H9 (cell line): ENCODE results near the gene ODAD4. TPM values are rescaled to one million over a fixed set of nuclear protein-coding genes. Genes with fewer than 3 reads are reported as not detected.

Experiments
- DNase-seq: peaks from one replicate; pipeline ENCODE4 v3.0.0-alpha.2; 2017
- H2AFZ ChIP-seq: one replicate; pipeline ENCODE4 v1.6.1; 2013; ENCODE audit warnings: mild to moderate bottlenecking, low read length, control low read depth, moderate library complexity
- H2AK5ac ChIP-seq: 2 replicates; pipeline ENCODE4 v1.6.1; 2013; ENCODE audit warnings: low read length, control low read depth, mixed read lengths; ENCODE audit not compliant: insufficient read length
- H2BK120ac ChIP-seq: one replicate; pipeline ENCODE4 v1.6.1; 2013; ENCODE audit warnings: low read depth, mild to moderate bottlenecking, low read length, control low read depth, inconsistent platforms; ENCODE audit not compliant: poor library complexity, severe bottlenecking
- H2BK12ac ChIP-seq: 2 replicates; pipeline ENCODE4 v1.6.1; 2013; ENCODE audit warnings: low read length, control low read depth, mixed read lengths, low read depth; ENCODE audit not compliant: insufficient read length
- H2BK15ac ChIP-seq: 2 replicates; pipeline ENCODE4 v1.6.1; 2013; ENCODE audit warnings: low read depth, low read length, control low read depth
- H2BK20ac ChIP-seq: one replicate; pipeline ENCODE4 v1.6.1; 2013; ENCODE audit warnings: low read depth, mild to moderate bottlenecking, low read length, control low read depth, inconsistent platforms; ENCODE audit not compliant: poor library complexity, severe bottlenecking
- H2BK5ac ChIP-seq: 2 replicates; pipeline ENCODE4 v1.6.1; 2013; ENCODE audit warnings: low read length, control low read depth, mixed read lengths; ENCODE audit not compliant: insufficient read length
- H3K14ac ChIP-seq: 2 replicates; pipeline ENCODE4 v1.6.1; 2013; ENCODE audit warnings: low read length, control low read depth; ENCODE audit not compliant: insufficient read depth
- H3K18ac ChIP-seq: 2 replicates; pipeline ENCODE4 v1.6.1; 2013; ENCODE audit warnings: low read depth, mild to moderate bottlenecking, mixed read lengths, low read length, control low read depth; ENCODE audit not compliant: insufficient read length
- H3K23ac ChIP-seq: 2 replicates; pipeline ENCODE4 v1.6.1; 2013; ENCODE audit warnings: low read length, control low read depth, mixed read lengths, low read depth; ENCODE audit not compliant: insufficient read length
- H3K23me2 ChIP-seq: 2 replicates; pipeline ENCODE4 v1.6.1; 2013; ENCODE audit warnings: low read depth, mild to moderate bottlenecking, mixed read lengths, low read length, control low read depth; ENCODE audit not compliant: insufficient read length, poor library complexity, severe bottlenecking
- H3K27ac ChIP-seq: 2 replicates; pipeline ENCODE4 v1.5.1; 2013; ENCODE audit warnings: low read length, control low read depth, mixed read lengths, low read depth; ENCODE audit not compliant: insufficient read length
- H3K27me3 ChIP-seq: 2 replicates; pipeline ENCODE4 v1.6.1; 2013; ENCODE audit warnings: low read length, control low read depth, inconsistent platforms; ENCODE audit not compliant: insufficient read depth
- H3K4ac ChIP-seq: 2 replicates; pipeline ENCODE4 v1.6.1; 2013; ENCODE audit warnings: low read depth, mild to moderate bottlenecking, control low read depth, inconsistent platforms, low read length, moderate library complexity
- H3K4me1 ChIP-seq: 2 replicates; pipeline ENCODE4 v1.6.1; 2013; ENCODE audit warnings: low read length, control low read depth, inconsistent platforms; ENCODE audit not compliant: insufficient read depth
- H3K4me2 ChIP-seq: 2 replicates; pipeline ENCODE4 v1.6.1; 2013; ENCODE audit warnings: low read length, control low read depth, mixed read lengths; ENCODE audit not compliant: insufficient read length, insufficient read depth
- H3K56ac ChIP-seq: 2 replicates; pipeline ENCODE4 v1.6.1; 2013; ENCODE audit warnings: low read depth, mild to moderate bottlenecking, mixed read lengths, low read length, control low read depth; ENCODE audit not compliant: insufficient read length
- H3K79me1 ChIP-seq: 2 replicates; pipeline ENCODE4 v1.6.1; 2013; ENCODE audit warnings: low read depth, mild to moderate bottlenecking, moderate library complexity, low read length, control low read depth, inconsistent platforms; ENCODE audit not compliant: insufficient read depth, poor library complexity, severe bottlenecking
- H3K79me2 ChIP-seq: 2 replicates; pipeline ENCODE4 v1.6.1; 2013; ENCODE audit warnings: low read length, control low read depth, inconsistent platforms; ENCODE audit not compliant: insufficient read depth
- H3K9ac ChIP-seq: 2 replicates; pipeline ENCODE4 v1.6.1; 2013; ENCODE audit warnings: low read length, control low read depth, mixed read lengths; ENCODE audit not compliant: insufficient read length; ENCODE audit errors: extremely low read depth
- H3K9me3 ChIP-seq: one replicate; pipeline ENCODE4 v1.6.1; 2013; ENCODE audit warnings: low read depth, low read length, inconsistent platforms; ENCODE audit not compliant: control insufficient read depth
- H3T11ph ChIP-seq: one replicate; pipeline ENCODE4 v1.6.1; 2013; ENCODE audit warnings: mild to moderate bottlenecking, low read length, control low read depth, inconsistent platforms
- H4K20me1 ChIP-seq: one replicate; pipeline ENCODE4 v1.6.1; 2013; ENCODE audit not compliant: control insufficient read depth, insufficient read length, insufficient read depth
- H4K5ac ChIP-seq: 2 replicates; pipeline ENCODE4 v1.6.1; 2013; ENCODE audit warnings: low read depth, mild to moderate bottlenecking, mixed read lengths, low read length, control low read depth; ENCODE audit not compliant: insufficient read length
- H4K8ac ChIP-seq: replicated peaks from 2 replicates; pipeline ENCODE4 v1.6.1; 2013; ENCODE audit warnings: low read length, control low read depth, mixed read lengths, low read depth; ENCODE audit not compliant: insufficient read length
- H4K91ac ChIP-seq: 2 replicates; pipeline ENCODE4 v1.6.1; 2013; ENCODE audit warnings: low read depth, mild to moderate bottlenecking, moderate library complexity, mixed read lengths, low read length, control low read depth; ENCODE audit not compliant: insufficient read length
- H3K27ac Mint-ChIP-seq, 3 experiments: 2 replicates in 2 of 3; 3 replicates in 1 of 3; pipeline ENCODE4 v1.8.0; 2020 to 2021; ENCODE audit warnings: mixed read lengths in 3 of 3, mild to moderate bottlenecking in 1 of 3, moderate library complexity in 1 of 3
- H3K27me3 Mint-ChIP-seq: 2 replicates; pipeline ENCODE4 v1.8.0; 2021; ENCODE audit warnings: low read depth, mild to moderate bottlenecking, moderate library complexity, mixed read lengths
- H3K36me3 Mint-ChIP-seq, 3 experiments: 2 replicates in 2 of 3; 3 replicates in 1 of 3; pipeline ENCODE4 v1.8.0; 2020 to 2021; ENCODE audit warnings: low read depth in 3 of 3, mixed read lengths in 3 of 3; ENCODE audit not compliant: insufficient read depth in 1 of 3
- H3K4me1 Mint-ChIP-seq, 2 experiments: 2 replicates each; pipeline ENCODE4 v1.8.0; 2020; ENCODE audit warnings: mixed read lengths in 2 of 2
- H3K4me3 Mint-ChIP-seq, 2 experiments: 2 replicates in 1 of 2; 3 replicates in 1 of 2; pipeline ENCODE4 v1.8.0; 2020 to 2021; ENCODE audit warnings: mild to moderate bottlenecking in 2 of 2, mixed read lengths in 2 of 2, moderate library complexity in 1 of 2
- H3K9me3 Mint-ChIP-seq, 2 experiments: 2 replicates in 1 of 2; 3 replicates in 1 of 2; pipeline ENCODE4 v1.8.0; 2020; ENCODE audit warnings: mild to moderate bottlenecking in 2 of 2, mixed read lengths in 2 of 2, moderate library complexity in 1 of 2
- CTCF ChIP-seq: fragments of 200-600 bp; sonication (generic); conservative IDR thresholded peaks from 3 replicates; pipeline ENCODE4 v1.8.0; 2021; ENCODE audit warnings: antibody characterized with exemption, mild to moderate bottlenecking
- WGBS: extraction: QIAGEN DNeasy Blood & Tissue Kit; methylation state at CpG from one replicate; pipeline ENCODE4 v1.1.7; 2013; ENCODE audit warnings: missing lambda C conversion rate, low lambda C conversion rate, mixed read lengths; ENCODE audit not compliant: insufficient read length; ENCODE audit errors: extremely low coverage; 5-methylcytosine and 5-hydroxymethylcytosine counted together
- total RNA-seq: library from RNA; stranded (reverse); gene quantifications from 2 replicates; pipeline ENCODE4 v1.2.1, GENCODE V29; 2021

Gene ODAD4
- total RNA-seq, 1 experiment from 2014 or later: 2.1 TPM

DNA sequence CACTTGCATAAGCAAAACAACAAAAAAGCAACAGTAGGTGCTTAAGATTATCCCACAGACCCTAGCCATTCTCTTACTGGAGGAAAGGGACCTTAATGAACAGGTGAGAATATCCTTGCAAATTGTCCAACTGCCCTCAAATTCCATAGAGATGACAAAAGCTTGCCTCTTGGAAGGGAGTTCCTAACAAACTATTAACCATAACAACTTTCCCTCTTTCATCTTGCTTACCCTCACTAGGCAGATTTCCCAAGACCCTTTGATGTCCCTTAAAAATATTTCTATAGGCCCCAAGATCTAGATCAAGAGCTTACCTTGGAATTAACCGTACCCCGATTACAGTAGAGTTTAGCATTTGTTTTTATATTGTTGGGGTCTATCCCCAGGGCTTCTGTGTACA is 58.0 kb downstream of the ODAD4 start:
- no peak overlapping the region for H2BK15ac ChIP-seq
- H2AK5ac ChIP-seq: no peak overlapping the region
- H3K14ac ChIP-seq: no peak overlapping the region
- Mint-ChIP-seq H3K36me3 (peaks cover 53 to 99% (median 94%) of the 10 kb centered on the region in 3 experiments; a peak in 6 of 7 replicates), H3K27me3 (no peaks in the 10 kb centered on the region), H3K4me1 (no peaks in the 10 kb centered on the region), H3K9me3 (no peaks in the 10 kb centered on the region), H3K4me3 (no peak overlapping the region), H3K27ac (no peak overlapping the region)
- H3K4me1 ChIP-seq: no peaks in the 10 kb centered on the region
- no peak overlapping the region for H2BK12ac ChIP-seq
- H3K79me1 ChIP-seq: no peaks in the 10 kb centered on the region
- no peak overlapping the region for H4K91ac ChIP-seq
- TF ChIP-seq CTCF: no peak
- no peaks in the 10 kb centered on the region for H3K79me2 ChIP-seq
- H3K18ac ChIP-seq: no peak overlapping the region
- no peaks in the 10 kb centered on the region for H3K9me3 ChIP-seq
- no peak overlapping the region for H4K5ac ChIP-seq
- no peak overlapping the region for H4K8ac ChIP-seq
- H3K4ac ChIP-seq: no peak overlapping the region
- no peak overlapping the region for H3K23ac ChIP-seq
- no peaks in the 10 kb centered on the region for H3K27me3 ChIP-seq
- H2BK20ac ChIP-seq: no peak overlapping the region
- H2AFZ ChIP-seq: no peak overlapping the region
- H3K4me2 ChIP-seq: no peak overlapping the region
- H4K20me1 ChIP-seq: no peaks in the 10 kb centered on the region
- H3T11ph ChIP-seq: no peak overlapping the region
- no peak overlapping the region for H3K56ac ChIP-seq
- no peak overlapping the region for H3K9ac ChIP-seq
- no peaks in the 10 kb centered on the region for H3K23me2 ChIP-seq
- no CpG with 5 or more reads among the region's 2 CpGs for WGBS
- no peak for DNase-seq
- H2BK120ac ChIP-seq: no peak overlapping the region
- no peak overlapping the region for H3K27ac ChIP-seq
- no peak overlapping the region for H2BK5ac ChIP-seq
